IMR-90 (cell line): ENCODE results near the gene ENAH.

Experiments
- CEBPB ChIP-seq: IDR thresholded peaks from 2 replicates; pipeline ENCODE4 v1.6.1; 2012; ENCODE audit warnings: low read depth, low read length, improper control_type of control experiment
- CTCF ChIP-seq: conservative IDR thresholded peaks from 2 replicates; pipeline ENCODE4 v1.5.1; 2012; ENCODE audit warnings: mild to moderate bottlenecking, low read depth, low read length, improper control_type of control experiment
- POLR2A ChIP-seq: IDR thresholded peaks from 2 replicates; pipeline ENCODE4 v1.6.1; 2012; ENCODE audit warnings: mild to moderate bottlenecking, low read depth, low read length
- TF ChIP-seq, protein P1 (sequence below): fragments of 150-350 bp; IDR thresholded peaks from 2 replicates; pipeline ENCODE4 v1.6.1; 2017; ENCODE audit warnings: mild to moderate bottlenecking, antibody characterized with exemption, low read length, low read depth

GRCh38 chr1:225593414-225593813 lies 59.5 kb downstream of the ENAH start:
- TF ChIP-seq CEBPB (no peak), CTCF (no peak), POLR2A (no peak)
- TF ChIP-seq, protein P1, sequence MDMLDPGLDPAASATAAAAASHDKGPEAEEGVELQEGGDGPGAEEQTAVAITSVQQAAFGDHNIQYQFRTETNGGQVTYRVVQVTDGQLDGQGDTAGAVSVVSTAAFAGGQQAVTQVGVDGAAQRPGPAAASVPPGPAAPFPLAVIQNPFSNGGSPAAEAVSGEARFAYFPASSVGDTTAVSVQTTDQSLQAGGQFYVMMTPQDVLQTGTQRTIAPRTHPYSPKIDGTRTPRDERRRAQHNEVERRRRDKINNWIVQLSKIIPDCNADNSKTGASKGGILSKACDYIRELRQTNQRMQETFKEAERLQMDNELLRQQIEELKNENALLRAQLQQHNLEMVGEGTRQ, result no peak
